Measurements from ENCODE around the gene TPM2. TPM values are rescaled to one million over a fixed set of nuclear protein-coding genes. Genes with fewer than 3 reads are reported as not detected.
A peak's percentile ranks its signal among the peaks of the same experiment; 100 is the strongest.

Gene TPM2
- polyA plus RNA-seq, 1 donor from 2014 or later: not detected

GRCh38 chr9:35636135-35636876 is 53.4 kb downstream of the TPM2 start:
- H3K36me3 Mint-ChIP-seq: no peaks in the 10 kb centered on the region
- H3K9me3 Mint-ChIP-seq: no peaks in the 10 kb centered on the region
- peaks cover 41 to 60% (median 57%) of the 10 kb centered on the region in 3 donors for H3K4me1 Mint-ChIP-seq
- H3K27me3 Mint-ChIP-seq: no peaks in the 10 kb centered on the region
- H3K27ac Mint-ChIP-seq: peak overlapping the region; percentile 74 to 81 (median 77)
- peak overlapping the region; percentile 39 to 73 (median 66) for H3K4me3 Mint-ChIP-seq

- Mint-ChIP-seq H3K4me3 (peak overlapping the region in 3 of 4 donors; percentile 63 to 85 (median 73)), H3K9me3 (no peaks in the 10 kb centered on the region), H3K4me1 (peaks cover 37 to 57% (median 53%) of the 10 kb centered on the region in 3 donors), H3K27ac (peak overlapping the region; percentile 74 to 81 (median 77)), H3K27me3 (no peaks in the 10 kb centered on the region), H3K36me3 (no peaks in the 10 kb centered on the region)
Measured at GRCh38 chr9:35635730-35636129, 54.0 kb downstream of the TPM2 start.

Other genes starting within 250 kb of the TPM2 start
- not detected for gene RUSC2, start 199.8 kb downstream of the TPM2 start, polyA plus RNA-seq
- gene TESK1, start 84.7 kb downstream of the TPM2 start, polyA plus RNA-seq: 10.3 TPM
- 51.9 TPM for gene CD72, start 71.5 kb downstream of the TPM2 start, polyA plus RNA-seq
- gene SIT1, start 39.0 kb downstream of the TPM2 start, polyA plus RNA-seq: 188 TPM
- gene RMRP, start 31.9 kb downstream of the TPM2 start, polyA plus RNA-seq: 30.5 TPM
- gene CCDC107, start 31.6 kb downstream of the TPM2 start, polyA plus RNA-seq: 77.4 TPM
- gene ARHGEF39, start 24.7 kb downstream of the TPM2 start, polyA plus RNA-seq: 0.64 TPM
- gene CA9, start 16.0 kb downstream of the TPM2 start, polyA plus RNA-seq: not detected
- 106 TPM for gene TLN1, start 42.3 kb upstream of the TPM2 start, polyA plus RNA-seq
- gene CREB3, start 42.7 kb upstream of the TPM2 start, polyA plus RNA-seq: 29.3 TPM
- gene GBA2, start 59.3 kb upstream of the TPM2 start, polyA plus RNA-seq: 34.6 TPM
- 7.2 TPM for gene RGP1, start 59.4 kb upstream of the TPM2 start, polyA plus RNA-seq
- gene MSMP, start 64.4 kb upstream of the TPM2 start, polyA plus RNA-seq: 3.8 TPM
- 1.9 TPM for gene NPR2, start 101.7 kb upstream of the TPM2 start, polyA plus RNA-seq
- gene SPAG8, start 122.3 kb upstream of the TPM2 start, polyA plus RNA-seq: 1.1 TPM
- gene HINT2, start 125.1 kb upstream of the TPM2 start, polyA plus RNA-seq: 89.2 TPM
- not detected for gene FAM221B, start 138.8 kb upstream of the TPM2 start, polyA plus RNA-seq
- gene TMEM8B, start 139.3 kb upstream of the TPM2 start, polyA plus RNA-seq: 1.3 TPM
- not detected for gene OR13J1, start 180.5 kb upstream of the TPM2 start, polyA plus RNA-seq
- gene HRCT1, start 216.3 kb upstream of the TPM2 start, polyA plus RNA-seq: not detected
- not detected for gene SPAAR, start 219.6 kb upstream of the TPM2 start, polyA plus RNA-seq